ENCODE measurements around the gene ACLY.

ACLY gene

GRCh38 chr17:41920580-41920955, 1.8 kb upstream of the ACLY start:
- DNase-seq (ENCODE audit: low read depth, low spot score), result no peak
- H3K36me3 ChIP-seq (ENCODE audit: control insufficient read depth, insufficient read depth, low read length), result no peaks in the 10 kb centered on the region
- no peaks in the 10 kb centered on the region for H3K27me3 ChIP-seq (ENCODE audit: control insufficient read depth, insufficient read depth, low read length)
- no peak overlapping the region for H3K4me3 ChIP-seq (ENCODE audit: low read length)
- H3K4me1 ChIP-seq (ENCODE audit: control insufficient read depth, insufficient read depth, low read length), result peaks cover 8% of the 10 kb centered on the region; the same call in 1 of the 2 replicates
- WGBS (ENCODE audit: insufficient coverage, insufficient read length), result no CpG with 5 or more reads among the region's 5 CpGs
- no peak overlapping the region for H3K27ac ChIP-seq (ENCODE audit: low read length)
- H3K9me3 ChIP-seq (ENCODE audit: control insufficient read depth, insufficient read depth, low read length), result no peaks in the 10 kb centered on the region

- H3K27me3 ChIP-seq (ENCODE audit: control insufficient read depth, insufficient read depth, low read length), result no peaks in the 10 kb centered on the region
- no peak for DNase-seq (ENCODE audit: low read depth, low spot score)
- peak overlapping the region; percentile 28; the same call in 1 of the 2 replicates for H3K4me3 ChIP-seq (ENCODE audit: low read length)
- no CpG with 5 or more reads among the region's 7 CpGs for WGBS (ENCODE audit: insufficient coverage, insufficient read length)
- peak overlapping the region; percentile 9 for H3K27ac ChIP-seq (ENCODE audit: low read length)
- H3K4me1 ChIP-seq (ENCODE audit: control insufficient read depth, insufficient read depth, low read length), result peaks cover 8% of the 10 kb centered on the region; the same call in 1 of the 2 replicates
- no peaks in the 10 kb centered on the region for H3K9me3 ChIP-seq (ENCODE audit: control insufficient read depth, insufficient read depth, low read length)
- H3K36me3 ChIP-seq (ENCODE audit: control insufficient read depth, insufficient read depth, low read length), result no peaks in the 10 kb centered on the region
Observed at GRCh38 chr17:41919840-41920579, 1.3 kb upstream of the ACLY start.

GRCh38 chr17:41919165-41919817, 540 bp upstream of the ACLY start:
- Histone ChIP-seq H3K9me3 (ENCODE audit: control insufficient read depth, insufficient read depth, low read length) (no peaks in the 10 kb centered on the region), H3K4me3 (ENCODE audit: low read length) (peak overlapping the region; percentile 28; the same call in 1 of the 2 replicates), H3K27ac (ENCODE audit: low read length) (peak overlapping the region; percentile 11), H3K27me3 (ENCODE audit: control insufficient read depth, insufficient read depth, low read length) (no peaks in the 10 kb centered on the region), H3K4me1 (ENCODE audit: control insufficient read depth, insufficient read depth, low read length) (peaks cover 8% of the 10 kb centered on the region; the same call in 1 of the 2 replicates), H3K36me3 (ENCODE audit: control insufficient read depth, insufficient read depth, low read length) (0 out of 2 replicates have a peak, but pooled peaks cover under 1% of the 10 kb centered on the region)
- DNase-seq (ENCODE audit: low read depth, low spot score), result peak; percentile 60
- WGBS (ENCODE audit: insufficient coverage, insufficient read length), result no CpG with 5 or more reads among the region's 33 CpGs

GRCh38 chr17:41917679-41918313, 955 bp downstream of the ACLY start:
- Histone ChIP-seq H3K36me3 (ENCODE audit: control insufficient read depth, insufficient read depth, low read length) (peaks cover 12% of the 10 kb centered on the region; the same call in 1 of the 2 replicates), H3K4me3 (ENCODE audit: low read length) (peak overlapping the region; percentile 96), H3K27ac (ENCODE audit: low read length) (no peak overlapping the region), H3K9me3 (ENCODE audit: control insufficient read depth, insufficient read depth, low read length) (no peaks in the 10 kb centered on the region), H3K27me3 (ENCODE audit: control insufficient read depth, insufficient read depth, low read length) (no peaks in the 10 kb centered on the region), H3K4me1 (ENCODE audit: control insufficient read depth, insufficient read depth, low read length) (peaks cover 8% of the 10 kb centered on the region; the same call in 1 of the 2 replicates)
- no peak for DNase-seq (ENCODE audit: low read depth, low spot score)
- no CpG with 5 or more reads among the region's 26 CpGs for whole genome bisulfite sequencing (ENCODE audit: insufficient coverage, insufficient read length)

- Histone ChIP-seq H3K27me3 (ENCODE audit: control insufficient read depth, insufficient read depth, low read length) (no peaks in the 10 kb centered on the region), H3K27ac (ENCODE audit: low read length) (no peak overlapping the region), H3K9me3 (ENCODE audit: control insufficient read depth, insufficient read depth, low read length) (no peaks in the 10 kb centered on the region), H3K4me3 (ENCODE audit: low read length) (no peak overlapping the region; the same call in 1 of the 2 replicates), H3K4me1 (ENCODE audit: control insufficient read depth, insufficient read depth, low read length) (peaks cover 8% of the 10 kb centered on the region; the same call in 1 of the 2 replicates), H3K36me3 (ENCODE audit: control insufficient read depth, insufficient read depth, low read length) (peaks cover 16% of the 10 kb centered on the region)
- WGBS (ENCODE audit: insufficient coverage, insufficient read length), result no CpG with 5 or more reads among the region's 4 CpGs
- no peak for DNase-seq (ENCODE audit: low read depth, low spot score)
Observed at GRCh38 chr17:41917192-41917591, 1.6 kb downstream of the ACLY start.

- no peak for DNase-seq (ENCODE audit: low read depth, low spot score)
- Histone ChIP-seq H3K4me3 (ENCODE audit: low read length) (no peak overlapping the region), H3K9me3 (ENCODE audit: control insufficient read depth, insufficient read depth, low read length) (no peaks in the 10 kb centered on the region), H3K36me3 (ENCODE audit: control insufficient read depth, insufficient read depth, low read length) (peaks cover 29% of the 10 kb centered on the region), H3K27ac (ENCODE audit: low read length) (no peak overlapping the region), H3K4me1 (ENCODE audit: control insufficient read depth, insufficient read depth, low read length) (peaks cover 8% of the 10 kb centered on the region; the same call in 1 of the 2 replicates), H3K27me3 (ENCODE audit: control insufficient read depth, insufficient read depth, low read length) (no peaks in the 10 kb centered on the region)
- no CpG with 5 or more reads among the region's 2 CpGs for WGBS (ENCODE audit: insufficient coverage, insufficient read length)
Observed at GRCh38 chr17:41915566-41915965, 3.2 kb downstream of the ACLY start.

GRCh38 chr17:41915020-41915419, 3.7 kb downstream of the ACLY start:
- Histone ChIP-seq H3K9me3 (ENCODE audit: control insufficient read depth, insufficient read depth, low read length) (no peaks in the 10 kb centered on the region), H3K4me3 (ENCODE audit: low read length) (no peak overlapping the region), H3K36me3 (ENCODE audit: control insufficient read depth, insufficient read depth, low read length) (peaks cover 34% of the 10 kb centered on the region), H3K27me3 (ENCODE audit: control insufficient read depth, insufficient read depth, low read length) (no peaks in the 10 kb centered on the region), H3K27ac (ENCODE audit: low read length) (no peak overlapping the region), H3K4me1 (ENCODE audit: control insufficient read depth, insufficient read depth, low read length) (peaks cover 8% of the 10 kb centered on the region; the same call in 1 of the 2 replicates)
- no CpG with 5 or more reads among the region's 5 CpGs for WGBS (ENCODE audit: insufficient coverage, insufficient read length)
- no peak for DNase-seq (ENCODE audit: low read depth, low spot score)

- H3K36me3 ChIP-seq (ENCODE audit: control insufficient read depth, insufficient read depth, low read length), result peaks cover 40% of the 10 kb centered on the region
- no peaks in the 10 kb centered on the region for H3K9me3 ChIP-seq (ENCODE audit: control insufficient read depth, insufficient read depth, low read length)
- H3K27ac ChIP-seq (ENCODE audit: low read length), result no peak overlapping the region
- no CpG with 5 or more reads among the region's 6 CpGs for WGBS (ENCODE audit: insufficient coverage, insufficient read length)
- no peak overlapping the region for H3K4me3 ChIP-seq (ENCODE audit: low read length)
- peaks cover 5% of the 10 kb centered on the region; the same call in 1 of the 2 replicates for H3K4me1 ChIP-seq (ENCODE audit: control insufficient read depth, insufficient read depth, low read length)
- no peaks in the 10 kb centered on the region for H3K27me3 ChIP-seq (ENCODE audit: control insufficient read depth, insufficient read depth, low read length)
- DNase-seq (ENCODE audit: low read depth, low spot score), result no peak
Observed at GRCh38 chr17:41914358-41914766, 4.4 kb downstream of the ACLY start.

GRCh38 chr17:41913798-41914197, 5.0 kb downstream of the ACLY start:
- no peaks in the 10 kb centered on the region for H3K27me3 ChIP-seq (ENCODE audit: control insufficient read depth, insufficient read depth, low read length)
- peaks cover 5% of the 10 kb centered on the region; the same call in 1 of the 2 replicates for H3K4me1 ChIP-seq (ENCODE audit: control insufficient read depth, insufficient read depth, low read length)
- DNase-seq (ENCODE audit: low read depth, low spot score), result no peak
- H3K36me3 ChIP-seq (ENCODE audit: control insufficient read depth, insufficient read depth, low read length), result peaks cover 46% of the 10 kb centered on the region
- no peaks in the 10 kb centered on the region for H3K9me3 ChIP-seq (ENCODE audit: control insufficient read depth, insufficient read depth, low read length)
- no CpG with 5 or more reads among the region's 4 CpGs for WGBS (ENCODE audit: insufficient coverage, insufficient read length)
- no peak overlapping the region for H3K27ac ChIP-seq (ENCODE audit: low read length)
- H3K4me3 ChIP-seq (ENCODE audit: low read length), result no peak overlapping the region

- whole genome bisulfite sequencing (ENCODE audit: insufficient coverage, insufficient read length), result no CpG with 5 or more reads among the region's 1 CpG
- Histone ChIP-seq H3K4me1 (ENCODE audit: control insufficient read depth, insufficient read depth, low read length) (peaks cover 5% of the 10 kb centered on the region; the same call in 1 of the 2 replicates), H3K27me3 (ENCODE audit: control insufficient read depth, insufficient read depth, low read length) (no peaks in the 10 kb centered on the region), H3K36me3 (ENCODE audit: control insufficient read depth, insufficient read depth, low read length) (peaks cover 50% of the 10 kb centered on the region), H3K9me3 (ENCODE audit: control insufficient read depth, insufficient read depth, low read length) (no peaks in the 10 kb centered on the region), H3K4me3 (ENCODE audit: low read length) (no peak overlapping the region), H3K27ac (ENCODE audit: low read length) (no peak overlapping the region)
- DNase-seq (ENCODE audit: low read depth, low spot score), result no peak
Observed at GRCh38 chr17:41912925-41913324, 5.8 kb downstream of the ACLY start.
